RWPE2 (cell line): Measurements from ENCODE around the gene MAST3.

Source experiments
- ATAC-seq: fragments of 200-7000 bp; cut with Tn5 transposase; 3 replicates; pipeline ENCODE4 v1.9.1; 2021; ENCODE audit warnings: low read depth
- DNase-seq: peaks from one replicate; pipeline ENCODE4 v3.0.0-alpha.2; 2020; ENCODE audit warnings: low spot score
- H3K27ac ChIP-seq: fragments of 450-650 bp; 2 replicates; pipeline ENCODE4 v1.5.1; 2017; ENCODE audit warnings: mild to moderate bottlenecking; ENCODE audit not compliant: poor library complexity, severe bottlenecking
- H3K27me3 ChIP-seq: fragments of 250-450 bp; sonication (Bioruptor Pico); 2 replicates; pipeline ENCODE4 v1.5.1; 2021; ENCODE audit warnings: mild to moderate bottlenecking, moderate library complexity; ENCODE audit not compliant: insufficient read depth, poor library complexity, severe bottlenecking
- H3K36me3 ChIP-seq: fragments of 250-450 bp; sonication (Bioruptor Pico); 2 replicates; pipeline ENCODE4 v1.5.1; 2020; ENCODE audit warnings: low read depth, mild to moderate bottlenecking, moderate library complexity
- H3K4me1 ChIP-seq: fragments of 250-450 bp; sonication (Bioruptor Pico); 2 replicates; pipeline ENCODE4 v1.5.1; 2021; ENCODE audit warnings: mild to moderate bottlenecking, moderate library complexity; ENCODE audit not compliant: insufficient read depth, poor library complexity, severe bottlenecking
- H3K4me3 ChIP-seq: fragments of 250-450 bp; sonication (Bioruptor Pico); 2 replicates; pipeline ENCODE4 v1.5.1; 2021; ENCODE audit warnings: mild to moderate bottlenecking, moderate library complexity; ENCODE audit not compliant: severe bottlenecking
- H3K9me3 ChIP-seq: fragments of 250-450 bp; sonication (Bioruptor Pico); 2 replicates; pipeline ENCODE4 v1.5.1; 2021; ENCODE audit warnings: mild to moderate bottlenecking, moderate library complexity; ENCODE audit not compliant: severe bottlenecking
- TF ChIP-seq, protein P1 (sequence below): fragments of 450-650 bp; IDR thresholded peaks from one replicate; pipeline ENCODE4 v1.5.1; 2017; ENCODE audit warnings: mild to moderate bottlenecking, moderate library complexity; ENCODE audit not compliant: poor library complexity, severe bottlenecking

The MAST3 gene

GRCh38 chr19:18168673-18169381, 71.2 kb downstream of the MAST3 start:
- Histone ChIP-seq H3K36me3 (peaks cover 53% of the 10 kb centered on the region), H3K4me3 (no peak overlapping the region), H3K27me3 (no peaks in the 10 kb centered on the region), H3K27ac (no peak overlapping the region), H3K9me3 (no peaks in the 10 kb centered on the region), H3K4me1 (peaks cover 3% of the 10 kb centered on the region)
- TF ChIP-seq, protein P1, sequence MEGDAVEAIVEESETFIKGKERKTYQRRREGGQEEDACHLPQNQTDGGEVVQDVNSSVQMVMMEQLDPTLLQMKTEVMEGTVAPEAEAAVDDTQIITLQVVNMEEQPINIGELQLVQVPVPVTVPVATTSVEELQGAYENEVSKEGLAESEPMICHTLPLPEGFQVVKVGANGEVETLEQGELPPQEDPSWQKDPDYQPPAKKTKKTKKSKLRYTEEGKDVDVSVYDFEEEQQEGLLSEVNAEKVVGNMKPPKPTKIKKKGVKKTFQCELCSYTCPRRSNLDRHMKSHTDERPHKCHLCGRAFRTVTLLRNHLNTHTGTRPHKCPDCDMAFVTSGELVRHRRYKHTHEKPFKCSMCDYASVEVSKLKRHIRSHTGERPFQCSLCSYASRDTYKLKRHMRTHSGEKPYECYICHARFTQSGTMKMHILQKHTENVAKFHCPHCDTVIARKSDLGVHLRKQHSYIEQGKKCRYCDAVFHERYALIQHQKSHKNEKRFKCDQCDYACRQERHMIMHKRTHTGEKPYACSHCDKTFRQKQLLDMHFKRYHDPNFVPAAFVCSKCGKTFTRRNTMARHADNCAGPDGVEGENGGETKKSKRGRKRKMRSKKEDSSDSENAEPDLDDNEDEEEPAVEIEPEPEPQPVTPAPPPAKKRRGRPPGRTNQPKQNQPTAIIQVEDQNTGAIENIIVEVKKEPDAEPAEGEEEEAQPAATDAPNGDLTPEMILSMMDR: no peak
- ATAC-seq: no peak
- no peak for DNase-seq

- Histone ChIP-seq H3K4me3 (no peak overlapping the region), H3K27me3 (no peaks in the 10 kb centered on the region), H3K4me1 (peaks cover 3% of the 10 kb centered on the region), H3K9me3 (no peaks in the 10 kb centered on the region), H3K36me3 (peaks cover 36% of the 10 kb centered on the region), H3K27ac (no peak overlapping the region)
- no peak for DNase-seq
- no peak for ATAC-seq
- TF ChIP-seq, protein P1: no peak
These were observed 73.2 kb downstream of the MAST3 start for GRCh38 chr19:18170714-18171255.

GRCh38 chr19:18171605-18172327, 74.2 kb downstream of the MAST3 start:
- Histone ChIP-seq H3K4me1 (peaks cover 3% of the 10 kb centered on the region), H3K9me3 (no peaks in the 10 kb centered on the region), H3K27me3 (no peaks in the 10 kb centered on the region), H3K36me3 (peaks cover 27% of the 10 kb centered on the region), H3K27ac (no peak overlapping the region), H3K4me3 (no peak overlapping the region)
- DNase-seq: no peak
- TF ChIP-seq, protein P1: no peak
- no peak for ATAC-seq

DNA sequence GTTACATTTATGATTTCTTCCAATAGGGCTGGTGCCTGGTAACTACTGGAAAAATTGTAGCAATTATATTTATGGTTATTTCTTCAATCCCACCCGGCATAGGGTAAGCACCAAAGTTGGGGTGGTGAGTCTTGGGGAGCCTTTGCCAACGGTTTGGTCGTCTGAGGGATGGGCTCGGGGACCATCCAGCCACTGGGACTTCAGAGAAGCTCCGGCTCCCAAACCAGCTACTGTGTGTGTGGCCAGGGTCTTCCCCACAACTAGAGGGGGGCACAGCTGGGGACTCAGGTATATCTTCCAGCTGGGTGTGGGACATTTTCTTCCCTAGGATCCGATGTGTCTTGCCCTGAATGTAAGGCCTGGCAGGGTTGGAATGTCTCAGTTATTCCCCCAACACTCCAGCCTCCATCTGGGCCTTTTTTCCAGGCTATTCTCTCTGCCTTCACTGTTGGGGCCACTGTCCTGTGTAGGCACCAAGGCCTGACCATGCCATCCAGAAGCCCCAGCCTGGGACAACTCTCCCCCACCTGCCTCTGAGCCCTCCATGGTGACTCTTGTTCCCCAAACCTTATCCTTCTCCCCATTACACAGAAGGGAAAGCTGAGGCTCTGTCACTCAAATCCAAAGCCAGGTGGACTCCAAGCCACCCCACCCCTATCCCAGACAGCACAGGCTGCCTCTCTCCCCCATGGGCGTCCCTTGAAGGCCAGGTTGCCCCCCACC, 74.9 kb downstream of the MAST3 start:
- Histone ChIP-seq H3K9me3 (no peaks in the 10 kb centered on the region), H3K4me3 (no peak overlapping the region), H3K27ac (no peak overlapping the region), H3K4me1 (peaks cover 3% of the 10 kb centered on the region), H3K36me3 (peaks cover 19% of the 10 kb centered on the region), H3K27me3 (no peaks in the 10 kb centered on the region)
- DNase-seq (no peak), ATAC-seq (no peak)
- TF ChIP-seq, protein P1: no peak
